Erythroblast (primary cell): ENCODE data around the gene MACROD2.

Experiments used
- GATA1 ChIP-seq: IDR thresholded peaks from 2 replicates; pipeline ENCODE4 v1.6.1; 2011; ENCODE audit warnings: low read depth, mild to moderate bottlenecking, control low read depth, low read length, moderate library complexity
- POLR2A ChIP-seq: IDR thresholded peaks from 2 replicates; pipeline ENCODE4 v1.6.1; 2011; ENCODE audit warnings: mild to moderate bottlenecking, low read length

DNA sequence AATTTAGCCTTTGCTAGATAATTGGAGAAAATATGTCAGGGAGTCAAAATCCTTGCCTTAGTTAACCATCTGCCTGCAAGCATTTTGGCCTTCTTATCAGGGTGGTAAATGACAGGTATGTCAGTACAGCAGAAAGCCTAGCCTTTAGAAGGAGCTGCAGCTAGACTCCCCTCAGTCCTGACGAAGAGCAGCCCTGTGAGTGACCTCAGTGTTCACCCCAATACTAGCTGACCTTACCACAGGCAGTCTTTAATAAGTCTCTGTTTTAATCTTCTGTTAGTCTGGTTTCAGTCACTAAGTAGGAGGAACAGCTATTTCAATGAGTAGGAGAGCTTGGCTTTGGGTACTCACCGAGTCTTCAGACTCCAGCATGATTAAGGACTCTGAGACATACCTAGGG, 682.1 kb downstream of the MACROD2 start:
- TF ChIP-seq POLR2A (no peak), GATA1 (no peak)
